Measurements from ENCODE around the gene LANCL2. TPM values are rescaled to one million over a fixed set of nuclear protein-coding genes. Genes with fewer than 3 reads are reported as not detected.

The LANCL2 gene
- total and polyA plus RNA-seq, 2 donors from 2014 or later = 9.9 to 18.3 TPM

DNA sequence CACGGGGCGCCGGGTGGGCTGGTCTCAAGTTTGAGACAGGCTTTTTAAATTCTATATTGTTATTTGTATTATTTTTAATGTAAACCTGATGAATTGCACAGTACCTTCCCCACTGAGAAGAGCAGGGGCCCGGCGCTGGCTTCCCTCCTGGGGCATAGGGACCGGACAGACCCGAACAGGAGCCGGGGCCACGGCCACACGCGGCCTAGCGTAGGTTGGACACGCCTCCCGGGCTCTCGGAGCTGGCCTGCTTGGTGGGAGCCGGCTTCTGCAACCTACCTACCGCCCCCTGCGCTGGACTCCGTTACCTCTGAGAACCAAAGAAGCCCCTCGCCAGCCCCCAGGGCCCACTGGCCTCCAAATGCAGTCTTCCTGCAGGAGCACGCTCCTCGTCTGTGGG lies 19.8 kb upstream of the LANCL2 start:
- no peaks in the 10 kb centered on the region for H3K36me3 ChIP-seq (ENCODE audit: control insufficient read depth in 2 of 3, insufficient read depth in 3 of 3, low read length in 3 of 3)
- no peaks in the 10 kb centered on the region for H3K4me1 ChIP-seq (ENCODE audit: control insufficient read depth in 2 of 3, insufficient read depth in 2 of 3, low read depth in 1 of 3, low read length in 3 of 3)
- TF ChIP-seq CTCF (IDR thresholded peaks at IDR 0.05; ENCODE audit: borderline replicate concordance, extremely low read depth, insufficient read depth) = no peak
- intact Hi-C loops (cut with DNase I) = no loop called here
- no peak for DNase-seq
- no peaks in the 10 kb centered on the region for H3K9me3 ChIP-seq (ENCODE audit: control insufficient read depth in 2 of 3, insufficient read depth in 1 of 3, low read length in 3 of 3)
- H3K27me3 ChIP-seq (ENCODE audit: control insufficient read depth, insufficient read depth, low read length) = no peaks in the 10 kb centered on the region
- no peak overlapping the region for H3K27ac ChIP-seq (ENCODE audit: low read depth in 2 of 2, low read length in 2 of 2)
- no peak for FAIRE-seq
- no peak overlapping the region for H3K9ac ChIP-seq (ENCODE audit: low read length in 3 of 3)
- no peak overlapping the region for H3K4me3 ChIP-seq (ENCODE audit: low read length in 3 of 3)

DNA sequence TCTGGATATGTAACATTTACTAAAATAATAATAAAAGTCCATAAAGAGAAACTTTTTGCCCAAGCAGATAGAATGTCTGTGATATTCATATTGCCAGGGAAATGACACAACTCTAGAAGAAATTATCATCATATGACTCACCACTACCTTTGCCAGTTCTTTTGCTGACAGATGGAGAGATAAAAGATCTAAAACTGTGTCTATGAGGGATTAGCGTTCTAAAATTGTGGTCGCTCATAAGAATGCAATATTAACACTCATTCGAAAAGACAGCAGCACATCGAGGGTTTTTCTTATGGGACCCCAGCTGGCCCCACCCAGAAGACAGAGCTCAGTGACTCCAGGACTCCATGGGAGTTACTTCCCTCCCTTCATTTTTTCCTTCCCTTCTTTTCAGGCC lies 16.6 kb upstream of the LANCL2 start:
- intact Hi-C loops (cut with DNase I) = no loop called here
- H3K27ac ChIP-seq (ENCODE audit: low read depth in 2 of 2, low read length in 2 of 2) = no peak overlapping the region
- H3K9ac ChIP-seq (ENCODE audit: low read length in 3 of 3) = no peak overlapping the region
- no peak for TF ChIP-seq CTCF (IDR thresholded peaks at IDR 0.05; ENCODE audit: borderline replicate concordance, extremely low read depth, insufficient read depth)
- no peaks in the 10 kb centered on the region for H3K36me3 ChIP-seq (ENCODE audit: control insufficient read depth in 2 of 3, insufficient read depth in 3 of 3, low read length in 3 of 3)
- DNase-seq = no peak
- H3K4me3 ChIP-seq (ENCODE audit: low read length in 3 of 3) = no peak overlapping the region
- H3K4me1 ChIP-seq (ENCODE audit: control insufficient read depth in 2 of 3, insufficient read depth in 2 of 3, low read depth in 1 of 3, low read length in 3 of 3) = no peaks in the 10 kb centered on the region
- FAIRE-seq = no peak
- H3K27me3 ChIP-seq (ENCODE audit: control insufficient read depth, insufficient read depth, low read length) = no peaks in the 10 kb centered on the region
- H3K9me3 ChIP-seq (ENCODE audit: control insufficient read depth in 2 of 3, insufficient read depth in 1 of 3, low read length in 3 of 3) = no peaks in the 10 kb centered on the region

DNA sequence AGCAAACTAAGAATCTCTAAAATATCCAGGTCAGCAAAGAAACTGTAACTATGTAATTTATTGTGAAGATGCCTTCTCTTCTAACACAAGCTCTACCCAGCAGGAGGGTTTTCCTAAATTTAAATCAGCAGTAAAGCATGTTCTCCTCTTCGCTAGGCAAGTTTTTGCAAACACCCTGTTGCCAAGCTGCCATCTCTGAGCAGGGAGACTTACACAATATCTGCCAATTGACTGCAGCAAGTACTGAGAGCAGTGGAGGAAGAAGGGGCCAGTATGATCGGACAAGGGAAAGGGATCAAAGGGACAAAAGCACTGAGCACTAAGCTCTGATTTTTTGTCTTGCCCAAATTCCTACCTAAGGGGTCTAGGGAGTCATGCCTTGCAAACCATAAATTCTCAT lies 16.0 kb upstream of the LANCL2 start:
- no peak overlapping the region for H3K4me3 ChIP-seq (ENCODE audit: low read length in 3 of 3)
- no peaks in the 10 kb centered on the region for H3K36me3 ChIP-seq (ENCODE audit: control insufficient read depth in 2 of 3, insufficient read depth in 3 of 3, low read length in 3 of 3)
- no peak overlapping the region for H3K9ac ChIP-seq (ENCODE audit: low read length in 3 of 3)
- H3K9me3 ChIP-seq (ENCODE audit: control insufficient read depth in 2 of 3, insufficient read depth in 1 of 3, low read length in 3 of 3) = no peaks in the 10 kb centered on the region
- DNase-seq (no peak), FAIRE-seq (no peak)
- H3K4me1 ChIP-seq (ENCODE audit: control insufficient read depth in 2 of 3, insufficient read depth in 2 of 3, low read depth in 1 of 3, low read length in 3 of 3) = no peaks in the 10 kb centered on the region
- no peaks in the 10 kb centered on the region for H3K27me3 ChIP-seq (ENCODE audit: control insufficient read depth, insufficient read depth, low read length)
- intact Hi-C loops (cut with DNase I) = no loop called here
- no peak for TF ChIP-seq CTCF (IDR thresholded peaks at IDR 0.05; ENCODE audit: borderline replicate concordance, extremely low read depth, insufficient read depth)
- no peak overlapping the region for H3K27ac ChIP-seq (ENCODE audit: low read depth in 2 of 2, low read length in 2 of 2)

- no peak overlapping the region for H3K4me3 ChIP-seq (ENCODE audit: low read length in 3 of 3)
- no peaks in the 10 kb centered on the region for H3K4me1 ChIP-seq (ENCODE audit: control insufficient read depth in 2 of 3, insufficient read depth in 2 of 3, low read depth in 1 of 3, low read length in 3 of 3)
- DNase-seq (no peak), FAIRE-seq (no peak)
- TF ChIP-seq CTCF (IDR thresholded peaks at IDR 0.05; ENCODE audit: borderline replicate concordance, extremely low read depth, insufficient read depth) = no peak
- H3K9me3 ChIP-seq (ENCODE audit: control insufficient read depth in 2 of 3, insufficient read depth in 1 of 3, low read length in 3 of 3) = no peaks in the 10 kb centered on the region
- H3K27ac ChIP-seq (ENCODE audit: low read depth in 2 of 2, low read length in 2 of 2) = no peak overlapping the region
- H3K36me3 ChIP-seq (ENCODE audit: control insufficient read depth in 2 of 3, insufficient read depth in 3 of 3, low read length in 3 of 3) = no peaks in the 10 kb centered on the region
- intact Hi-C loops (cut with DNase I) = no loop called here
- H3K27me3 ChIP-seq (ENCODE audit: control insufficient read depth, insufficient read depth, low read length) = no peaks in the 10 kb centered on the region
- H3K9ac ChIP-seq (ENCODE audit: low read length in 3 of 3) = no peak overlapping the region
These were observed 14.9 kb upstream of the LANCL2 start for GRCh38 chr7:55350281-55350680.
